Iris pigment epithelial cell (primary cell): Measurements from ENCODE around the gene GREB1.
A peak's percentile ranks its signal among the peaks of the same experiment; 100 is the strongest.

Experiments used
- DNase-seq: peaks from one replicate; pipeline ENCODE4 v3.0.0-alpha.2; 2011; ENCODE audit warnings: low read depth

The GREB1 gene, protein sequence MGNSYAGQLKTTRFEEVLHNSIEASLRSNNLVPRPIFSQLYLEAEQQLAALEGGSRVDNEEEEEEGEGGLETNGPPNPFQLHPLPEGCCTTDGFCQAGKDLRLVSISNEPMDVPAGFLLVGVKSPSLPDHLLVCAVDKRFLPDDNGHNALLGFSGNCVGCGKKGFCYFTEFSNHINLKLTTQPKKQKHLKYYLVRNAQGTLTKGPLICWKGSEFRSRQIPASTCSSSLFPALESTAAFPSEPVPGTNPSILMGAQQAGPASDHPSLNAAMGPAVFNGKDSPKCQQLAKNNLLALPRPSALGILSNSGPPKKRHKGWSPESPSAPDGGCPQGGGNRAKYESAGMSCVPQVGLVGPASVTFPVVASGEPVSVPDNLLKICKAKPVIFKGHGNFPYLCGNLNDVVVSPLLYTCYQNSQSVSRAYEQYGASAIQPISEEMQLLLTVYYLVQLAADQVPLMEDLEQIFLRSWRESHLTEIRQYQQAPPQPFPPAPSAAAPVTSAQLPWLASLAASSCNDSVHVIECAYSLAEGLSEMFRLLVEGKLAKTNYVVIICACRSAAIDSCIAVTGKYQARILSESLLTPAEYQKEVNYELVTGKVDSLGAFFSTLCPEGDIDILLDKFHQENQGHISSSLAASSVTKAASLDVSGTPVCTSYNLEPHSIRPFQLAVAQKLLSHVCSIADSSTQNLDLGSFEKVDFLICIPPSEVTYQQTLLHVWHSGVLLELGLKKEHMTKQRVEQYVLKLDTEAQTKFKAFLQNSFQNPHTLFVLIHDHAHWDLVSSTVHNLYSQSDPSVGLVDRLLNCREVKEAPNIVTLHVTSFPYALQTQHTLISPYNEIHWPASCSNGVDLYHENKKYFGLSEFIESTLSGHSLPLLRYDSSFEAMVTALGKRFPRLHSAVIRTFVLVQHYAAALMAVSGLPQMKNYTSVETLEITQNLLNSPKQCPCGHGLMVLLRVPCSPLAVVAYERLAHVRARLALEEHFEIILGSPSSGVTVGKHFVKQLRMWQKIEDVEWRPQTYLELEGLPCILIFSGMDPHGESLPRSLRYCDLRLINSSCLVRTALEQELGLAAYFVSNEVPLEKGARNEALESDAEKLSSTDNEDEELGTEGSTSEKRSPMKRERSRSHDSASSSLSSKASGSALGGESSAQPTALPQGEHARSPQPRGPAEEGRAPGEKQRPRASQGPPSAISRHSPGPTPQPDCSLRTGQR (N-terminal part only)

DNA sequence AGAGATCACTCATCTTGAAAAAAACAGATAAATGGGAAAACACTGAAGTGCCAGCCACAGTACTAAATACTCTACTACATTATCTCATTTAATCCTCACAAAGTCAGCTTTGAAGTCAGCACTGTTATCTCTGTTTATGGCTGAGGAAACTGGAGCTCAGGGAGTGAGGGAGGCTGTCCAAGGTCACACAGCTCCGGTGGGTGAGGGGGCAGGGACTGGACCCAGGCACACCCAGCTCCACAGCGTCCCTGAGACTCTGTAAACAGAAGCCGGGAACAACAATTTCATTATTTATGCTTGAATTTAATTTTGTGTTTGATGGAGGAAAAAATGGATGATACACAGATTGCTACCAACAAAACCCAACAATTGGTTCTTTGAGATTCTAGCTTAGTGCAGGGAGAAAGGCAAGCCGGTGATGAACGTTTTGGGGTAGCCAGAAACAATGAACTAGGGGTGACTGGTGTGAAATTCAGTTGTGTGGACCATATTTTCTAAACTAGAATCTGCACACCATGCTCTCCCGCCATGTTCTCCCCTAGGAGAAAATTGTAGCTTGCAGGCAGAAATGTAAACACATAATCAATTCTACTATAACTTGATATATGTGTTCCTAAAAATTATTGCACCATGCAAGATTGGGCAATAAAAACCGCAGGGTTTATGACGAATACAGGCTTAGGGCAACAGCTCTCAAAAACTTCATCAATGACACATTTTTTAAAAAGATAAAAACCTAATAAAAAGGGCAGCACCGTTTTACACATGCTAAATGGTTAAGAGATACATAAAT lies at the start of gene GREB1:
Gene GREB1 (plus strand): TSS at position 768 of the 793 bp plus-strand sequence. CDS start 22,570 bp downstream, outside the sequence.
- DNase-seq, result peak; percentile 54

DNA sequence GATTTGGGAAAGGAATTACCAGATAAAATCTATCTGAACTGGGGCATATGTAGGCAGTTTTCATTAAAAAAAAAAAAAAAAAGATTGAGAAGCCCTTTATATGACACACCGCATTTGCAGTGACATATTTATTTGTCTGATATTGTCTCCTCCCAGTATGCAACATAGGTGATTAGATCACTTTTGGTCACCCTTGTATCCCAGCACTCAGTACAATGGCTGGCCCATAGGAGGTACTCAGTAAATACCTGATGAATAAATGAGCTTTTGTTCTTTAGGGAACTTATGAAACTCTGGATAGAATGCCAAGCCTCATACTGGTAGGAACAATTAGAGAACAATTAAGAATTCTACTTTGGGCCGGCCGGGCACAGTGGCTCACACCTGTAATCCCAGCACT lies 45.0 kb upstream of the GREB1 start:
- no peak for DNase-seq

DNA sequence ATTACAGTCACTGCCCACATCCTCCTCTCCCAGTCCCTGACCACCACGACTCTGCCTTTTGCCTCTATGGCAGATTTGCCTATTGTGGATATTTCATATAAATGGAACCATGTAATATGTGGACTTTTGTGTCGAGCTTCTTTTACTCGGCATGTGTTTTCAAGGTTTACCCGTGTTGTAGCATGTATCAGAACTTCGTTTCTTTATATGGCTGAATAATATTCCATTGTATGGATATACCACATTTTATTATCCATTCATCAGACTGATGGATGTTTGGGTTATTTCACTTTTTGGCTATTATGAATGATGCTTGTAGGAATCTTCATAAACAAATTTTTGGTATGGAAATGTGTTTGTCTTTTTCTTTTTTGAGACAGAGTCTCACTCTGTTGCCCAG lies 43.7 kb upstream of the GREB1 start:
- no peak for DNase-seq

DNA sequence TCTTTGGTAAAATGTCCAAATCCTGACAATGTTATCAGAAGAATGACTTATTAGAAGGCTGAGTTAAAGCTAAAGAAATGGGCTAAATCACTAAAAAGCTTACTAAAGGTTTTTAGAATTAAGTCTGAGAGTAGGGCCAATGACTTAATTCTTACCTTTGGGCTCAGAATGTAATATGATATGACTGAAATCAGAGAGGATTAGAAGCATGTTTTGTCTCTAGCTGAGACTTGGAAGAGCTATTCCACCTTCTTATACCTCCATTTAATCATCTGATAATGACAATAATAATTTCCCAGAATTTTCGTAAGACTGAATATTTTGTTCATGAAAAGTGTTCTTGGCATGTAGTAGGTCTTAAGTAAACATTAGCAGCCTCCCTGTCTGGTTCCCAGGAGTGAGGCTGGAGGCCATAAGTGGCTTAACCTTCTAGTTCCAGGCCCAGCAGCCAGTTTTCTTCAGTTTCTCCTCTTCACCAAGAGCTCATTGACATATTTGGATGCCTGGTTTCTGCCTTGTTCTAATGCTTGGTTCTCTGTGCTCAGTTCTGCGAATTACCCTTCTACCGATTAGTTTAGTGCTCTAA lies 42.4 kb upstream of the GREB1 start:
- peak; percentile 27 for DNase-seq

DNA sequence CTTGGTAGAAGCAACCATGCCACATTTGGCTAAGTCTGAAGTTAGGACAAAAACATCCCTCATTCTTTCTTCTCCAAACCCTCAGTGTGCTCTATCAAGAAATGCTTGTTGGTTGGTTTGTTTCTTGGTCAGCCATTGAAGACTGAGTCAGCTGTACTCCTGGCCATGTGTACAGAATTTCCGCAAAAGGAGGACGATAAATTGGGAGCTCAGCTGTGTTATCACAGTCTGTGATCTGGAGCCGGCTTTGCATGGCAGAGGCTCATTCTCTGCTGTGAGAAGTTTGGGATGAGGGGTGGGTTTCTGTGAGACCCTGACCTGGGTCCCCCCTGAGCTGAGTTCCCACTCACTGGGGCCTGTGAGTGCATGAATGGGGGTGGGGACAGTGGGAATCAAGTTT lies 41.6 kb upstream of the GREB1 start:
- DNase-seq, result no peak

DNA sequence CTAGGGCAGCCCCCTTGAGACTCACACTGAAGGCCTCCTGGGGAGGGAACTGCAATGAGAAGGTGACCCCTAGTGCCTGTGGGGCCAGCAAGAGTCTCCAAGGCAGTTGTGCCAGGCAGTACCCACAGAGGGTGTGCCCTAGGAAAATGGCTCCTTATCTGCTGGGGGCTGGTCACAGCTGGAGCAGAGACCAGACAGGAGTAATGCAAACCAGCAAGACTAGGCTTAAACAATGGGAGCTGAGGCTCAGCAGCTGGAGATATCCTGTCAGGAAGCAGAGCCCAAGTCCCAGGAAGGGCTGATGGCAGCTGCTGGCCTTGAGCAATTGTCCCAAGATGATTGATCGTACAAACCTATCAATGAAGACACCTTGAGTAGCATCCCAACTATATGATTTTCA lies 41.1 kb upstream of the GREB1 start:
- DNase-seq, result no peak

DNA sequence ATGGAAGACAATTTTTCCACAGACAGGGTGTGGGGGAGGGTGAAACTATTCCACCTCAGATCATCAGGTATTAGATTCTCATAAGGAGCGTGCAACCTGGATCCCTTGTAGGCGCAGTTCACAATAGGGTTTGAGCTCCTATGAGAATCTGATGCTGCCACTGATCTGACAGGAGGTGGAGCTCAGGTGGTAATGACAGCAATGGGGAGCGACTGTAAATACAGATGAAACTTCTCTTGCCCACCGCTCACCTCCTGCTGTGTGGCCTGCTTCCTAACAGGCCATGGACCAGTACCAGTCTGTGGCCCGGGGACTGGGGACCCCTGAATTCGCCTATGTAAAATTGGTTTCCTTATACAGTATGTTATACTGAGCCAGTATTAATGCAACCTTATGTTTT lies 40.6 kb upstream of the GREB1 start:
- DNase-seq, result no peak

DNA sequence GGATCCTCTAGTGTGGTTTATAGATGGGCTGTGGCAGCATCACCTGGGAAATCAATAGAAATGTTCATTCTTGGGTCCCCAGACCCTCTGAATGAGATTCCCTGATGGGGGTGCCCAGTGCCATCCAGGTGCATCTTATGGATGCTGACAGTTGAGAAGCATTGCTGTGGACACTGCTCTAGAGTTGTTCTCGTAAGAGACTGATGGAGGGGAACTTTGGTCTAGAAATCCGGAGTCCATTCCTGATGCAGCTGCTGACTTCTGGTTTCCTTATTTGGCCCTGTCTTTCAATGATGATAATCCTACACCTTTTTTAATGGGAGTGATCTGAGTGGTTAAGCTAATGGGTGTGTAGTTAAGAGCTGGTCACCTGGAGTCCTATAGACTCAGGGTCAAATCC lies 39.5 kb upstream of the GREB1 start:
- DNase-seq, result no peak

DNA sequence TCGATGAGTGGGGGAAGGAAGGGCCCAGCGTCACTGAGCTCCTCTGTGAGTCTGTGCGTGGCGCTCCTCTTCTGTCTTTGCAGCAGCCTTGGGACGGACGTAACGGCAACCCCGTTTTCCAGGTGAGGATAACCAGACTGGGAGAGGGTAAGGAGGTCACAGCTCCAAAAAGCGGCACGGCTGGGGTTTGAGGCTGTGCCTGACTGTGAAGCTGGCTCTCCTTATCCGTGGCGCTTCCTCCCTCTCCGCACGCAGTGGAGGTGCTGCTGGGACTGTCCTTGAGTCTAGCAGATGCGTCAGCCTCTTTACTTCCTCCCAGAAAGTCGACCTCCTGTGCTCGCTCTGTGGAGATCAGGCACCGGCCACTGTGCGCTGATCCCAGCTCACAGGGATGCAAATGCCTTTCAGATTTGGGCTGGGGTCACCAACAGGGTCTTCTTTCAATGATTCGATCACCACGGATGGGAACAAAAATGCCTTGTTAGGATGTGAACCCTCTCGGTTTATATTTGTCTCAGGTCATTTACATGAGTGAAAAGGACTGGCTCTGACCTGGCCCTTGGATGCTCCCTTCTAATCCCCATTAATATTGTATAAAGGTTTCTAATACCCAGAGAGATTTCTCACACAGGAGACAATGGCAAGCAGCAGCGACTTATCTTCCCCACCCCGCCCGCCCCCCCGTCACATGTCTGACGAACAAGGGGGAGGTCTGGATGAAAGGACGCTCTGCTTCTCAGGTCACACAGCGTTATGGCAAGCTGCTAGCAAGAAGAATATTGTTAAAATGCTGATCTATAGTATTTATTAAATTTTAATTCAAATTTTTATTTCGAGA lies 37.8 kb upstream of the GREB1 start:
- DNase-seq, result peak; percentile 4

DNA sequence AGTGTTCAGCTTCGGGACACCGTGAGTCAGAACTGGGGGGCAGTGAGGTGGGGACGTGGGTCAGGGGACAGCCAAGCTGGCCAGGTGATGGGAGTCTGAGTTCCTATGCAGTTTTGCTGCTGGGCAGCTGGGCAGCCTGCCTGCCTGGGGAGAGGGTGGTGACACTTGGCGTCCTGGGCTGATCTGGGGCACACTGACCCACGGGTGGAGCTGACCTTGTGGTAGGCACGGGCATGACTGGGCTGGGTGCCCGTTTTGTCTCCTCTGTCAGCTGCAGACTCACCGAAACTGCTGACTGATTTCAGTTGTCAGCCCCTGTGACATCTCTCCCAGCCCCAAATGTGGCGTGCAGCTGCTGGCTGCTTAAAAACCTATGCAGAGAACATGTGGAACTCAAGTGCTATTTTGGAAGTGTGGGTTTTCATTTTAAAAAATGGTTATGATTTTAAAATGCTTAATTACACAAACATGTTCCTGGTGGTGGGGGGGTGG lies 35.3 kb upstream of the GREB1 start:
- DNase-seq, result no peak

DNA sequence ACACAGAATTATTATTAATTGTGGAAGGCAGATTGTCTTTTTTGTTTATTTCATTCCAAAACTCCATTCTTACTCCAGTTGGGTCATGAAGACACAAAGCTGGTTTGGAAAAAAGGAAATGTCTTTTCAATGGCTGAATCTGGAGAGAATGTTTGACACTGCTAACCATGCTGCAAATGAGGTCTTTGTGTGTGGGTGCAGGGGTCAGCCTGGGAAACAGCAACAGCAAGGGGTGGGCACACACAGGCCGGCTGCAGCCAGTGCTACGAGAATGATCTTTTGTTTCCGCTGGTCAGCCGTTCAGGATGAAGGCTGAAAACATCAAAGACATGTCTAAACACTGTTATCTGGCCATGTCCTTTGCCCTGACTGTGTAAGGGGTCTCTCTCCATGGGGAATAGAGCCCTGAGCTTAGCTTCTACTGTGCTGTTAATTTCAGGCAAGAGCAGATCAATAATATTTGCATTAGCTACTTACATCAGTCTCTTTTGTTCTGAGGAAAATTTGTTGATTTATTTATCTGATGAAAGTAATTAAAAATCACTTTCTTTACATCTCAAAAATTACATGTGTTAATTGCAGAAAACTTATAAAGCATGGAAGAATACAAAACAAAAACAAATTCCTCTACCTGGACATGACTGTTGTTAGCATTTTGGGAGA lies 34.6 kb upstream of the GREB1 start:
- DNase-seq, result no peak

DNA sequence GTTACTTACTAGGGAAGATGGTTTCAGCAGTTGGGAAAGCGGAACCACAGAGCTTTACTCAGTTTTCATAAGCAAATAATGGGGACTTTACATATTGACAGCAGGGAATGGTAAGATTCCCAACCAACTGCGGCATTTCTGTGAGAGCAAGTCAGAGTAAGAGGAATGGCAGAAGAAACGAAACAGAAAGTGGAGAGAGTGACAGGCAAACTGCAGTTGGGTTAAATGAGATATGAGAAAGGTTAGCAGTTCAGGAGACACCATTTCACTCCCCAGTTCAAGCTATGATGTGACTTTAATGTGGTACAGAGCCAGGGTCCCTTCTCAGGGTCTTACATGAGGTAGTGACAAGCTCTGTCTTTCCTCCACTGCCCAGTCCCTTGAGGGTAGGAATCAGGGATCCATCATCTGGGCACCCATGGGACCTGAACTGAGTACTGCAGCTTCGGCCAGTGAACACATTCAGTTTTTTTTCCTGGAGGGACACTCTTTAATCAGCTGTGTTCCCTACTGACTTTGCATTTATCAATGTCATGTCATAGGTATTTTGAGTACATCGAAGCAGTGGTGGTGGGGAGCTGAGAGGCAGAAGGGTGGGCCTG lies 33.0 kb upstream of the GREB1 start:
- no peak for DNase-seq

DNA sequence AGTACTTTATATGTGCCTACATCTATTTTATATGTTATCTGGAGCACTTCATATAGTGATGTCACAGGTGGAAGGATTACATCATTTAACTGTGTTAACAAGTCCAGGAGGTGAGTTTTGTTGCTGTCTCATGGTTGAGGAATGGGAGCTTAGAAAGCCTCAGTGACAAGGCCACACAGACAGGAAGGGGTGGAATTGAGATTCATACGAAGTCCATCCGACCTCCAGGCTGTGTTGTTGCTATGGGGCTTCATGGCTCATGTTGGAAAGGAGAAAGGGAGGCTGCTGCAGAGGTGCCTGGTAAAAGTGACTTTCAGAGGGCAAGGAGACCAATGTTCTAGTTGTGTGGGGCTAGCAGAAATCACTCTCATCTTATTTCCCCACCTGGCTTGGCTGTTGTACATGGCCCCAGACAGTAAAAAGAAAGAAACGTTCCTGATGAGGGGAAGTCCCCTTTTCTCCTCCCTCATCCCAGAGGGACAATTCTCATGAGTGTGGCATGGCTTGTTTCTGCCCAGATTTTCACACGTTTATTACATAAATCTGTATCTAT lies 31.0 kb upstream of the GREB1 start:
- peak; percentile 12 for DNase-seq

DNA sequence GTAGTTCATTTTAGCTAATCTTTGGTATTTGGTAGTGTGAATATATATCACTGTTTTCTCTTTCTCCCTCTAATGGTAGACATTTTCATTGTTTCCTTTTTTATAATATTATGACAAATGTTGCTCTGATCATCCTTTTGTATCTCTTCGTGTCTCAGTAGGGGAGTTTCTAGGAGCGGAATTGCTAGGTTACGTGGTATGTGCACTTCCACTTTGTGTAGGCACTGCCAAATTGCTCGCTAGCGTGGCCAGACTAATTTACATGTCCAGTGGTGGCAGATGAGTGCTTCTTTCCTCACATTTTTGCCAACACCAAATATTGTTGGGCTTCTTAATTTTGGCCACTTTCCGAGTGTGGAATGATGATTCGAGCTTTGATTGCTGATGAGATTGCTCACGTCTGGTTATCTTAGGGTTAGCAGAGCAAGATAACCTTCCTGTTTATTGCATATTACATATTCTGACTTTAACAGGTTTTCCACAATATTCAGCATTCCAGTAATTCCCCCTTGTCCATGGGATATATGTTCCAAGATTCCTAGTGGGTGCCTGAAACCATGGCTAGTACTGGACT lies 30.4 kb upstream of the GREB1 start:
- DNase-seq, result no peak

DNA sequence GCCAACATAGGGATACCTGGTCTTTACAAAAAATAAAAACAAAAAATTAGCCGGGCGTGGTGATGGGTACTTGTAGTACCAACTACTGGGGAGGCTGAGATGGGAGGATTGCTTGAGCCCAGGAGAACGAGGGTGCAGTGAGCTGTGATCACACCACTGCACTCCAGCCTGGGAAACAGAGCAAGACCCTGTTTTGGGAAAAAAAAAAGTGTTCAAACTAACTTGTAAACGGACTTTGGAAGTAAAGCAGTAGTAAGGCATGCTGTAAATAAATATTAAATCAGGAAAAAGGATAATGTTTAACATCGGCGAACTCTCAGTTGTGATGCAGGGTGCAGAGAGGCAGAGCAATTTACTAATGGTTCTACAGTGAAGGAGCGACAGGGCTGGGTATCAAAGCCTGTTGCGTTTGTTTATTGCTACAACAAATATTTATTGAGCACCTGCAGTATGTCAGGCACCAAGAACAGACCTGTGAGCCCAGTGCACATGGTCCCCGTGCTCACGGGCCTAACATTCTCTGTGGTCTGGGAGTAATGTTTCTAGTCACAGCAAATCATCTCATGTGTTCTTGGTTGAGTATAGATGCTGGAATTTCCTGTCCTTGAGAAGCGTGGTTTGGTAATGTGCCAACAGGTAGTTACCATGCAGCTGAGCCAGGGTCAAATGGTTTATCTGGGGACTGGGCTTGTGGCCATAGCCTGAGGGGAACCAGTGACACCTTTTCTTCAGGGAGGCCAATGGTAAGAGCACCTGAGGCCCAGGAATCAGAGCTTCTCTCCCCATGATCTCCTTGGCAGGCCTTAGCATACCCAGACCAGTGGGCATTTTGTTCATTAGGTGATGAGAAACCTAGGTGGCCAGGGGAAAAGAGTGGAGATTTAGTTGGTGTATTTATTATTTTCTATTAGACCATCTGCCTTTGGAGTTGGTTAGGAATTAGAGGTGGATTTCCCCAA lies 27.9 kb upstream of the GREB1 start:
- peak; percentile 31 for DNase-seq

DNA sequence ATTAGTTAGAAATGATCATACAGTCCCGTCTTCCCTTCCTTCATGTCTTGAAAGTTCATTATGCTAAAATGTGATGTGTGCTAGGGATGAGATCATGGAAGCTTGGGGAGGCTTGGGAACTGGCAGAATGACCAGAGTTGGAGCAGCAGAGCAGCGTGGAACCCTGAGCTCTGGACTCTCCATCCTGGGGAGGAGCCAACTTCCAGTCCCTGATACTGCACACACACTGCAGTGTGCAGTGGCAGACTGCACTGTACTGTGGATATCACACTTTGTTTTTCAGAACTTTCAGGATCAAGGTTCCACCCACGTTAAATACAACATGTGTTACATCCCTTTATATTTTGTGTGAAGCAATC lies 27.3 kb upstream of the GREB1 start:
- DNase-seq, result no peak

DNA sequence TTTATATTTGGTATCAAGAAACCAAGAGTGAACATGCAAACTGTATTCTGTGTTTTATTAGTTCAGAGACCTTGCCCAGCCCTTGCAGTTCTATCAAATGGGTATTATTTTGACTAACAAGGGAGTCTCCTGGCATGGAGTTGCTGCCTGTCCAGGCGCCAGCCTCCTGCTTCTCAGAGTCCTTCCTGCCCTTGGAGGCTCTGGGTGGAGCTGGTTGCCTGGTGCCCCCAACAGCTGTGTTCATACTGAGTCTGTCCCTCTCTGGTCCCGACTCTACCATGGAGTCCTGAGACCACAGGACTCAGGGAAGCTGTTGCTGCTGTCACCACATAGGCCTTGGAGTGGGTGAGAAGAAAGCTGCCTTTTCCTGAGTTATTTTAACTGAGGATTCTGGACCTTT lies 26.3 kb upstream of the GREB1 start:
- DNase-seq, result no peak
